Stimulated activated naive CD4-positive, alpha-beta T cell (primary cell): ENCODE results near the gene MYOM3.
A peak's percentile ranks its signal among the peaks of the same experiment; 100 is the strongest.
"Not testable (repeated sequence)": the region's sequence is repeated elsewhere in the genome, so short reads cannot be mapped to it uniquely, and the experiment has no call there.

Source experiments
- DNase-seq, 6 experiments: peaks; one replicate each; lab custom pipeline; 2025; lab: John Stamatoyannopoulos, UW

The MYOM3 gene

GRCh38 chr1:24071941-24072340 lies 40.0 kb downstream of the MYOM3 start:
- no peak for DNase-seq

DNA sequence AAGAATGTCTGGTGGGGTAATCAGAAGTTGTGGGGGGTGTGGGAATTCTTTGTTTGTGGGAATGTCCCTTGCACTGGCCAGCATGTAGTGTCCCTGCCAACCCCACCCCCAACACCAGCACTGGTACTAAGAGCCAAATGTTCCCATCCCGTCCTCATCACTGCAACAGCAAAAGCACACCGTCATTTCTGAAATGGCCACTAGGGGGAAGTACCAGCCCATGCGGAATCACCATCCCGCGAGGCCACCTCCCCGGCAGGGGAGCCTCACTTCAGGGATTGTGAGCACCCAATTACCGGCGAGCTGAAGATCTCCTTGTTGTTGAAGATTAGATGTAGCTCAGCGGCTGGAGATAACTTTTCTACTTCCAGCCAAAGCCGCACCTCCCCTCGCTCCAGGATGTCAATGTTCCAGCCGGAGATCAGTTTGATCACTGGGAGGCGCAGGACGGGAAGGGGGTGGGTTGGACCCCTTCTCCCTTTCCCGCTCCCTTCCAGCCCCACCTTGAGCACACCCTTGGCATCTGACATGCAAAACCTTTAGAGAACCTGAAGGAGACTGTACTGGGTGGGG lies 41.0 kb downstream of the MYOM3 start:
- peak; percentile 22 to 73 (median 40) for DNase-seq

DNA sequence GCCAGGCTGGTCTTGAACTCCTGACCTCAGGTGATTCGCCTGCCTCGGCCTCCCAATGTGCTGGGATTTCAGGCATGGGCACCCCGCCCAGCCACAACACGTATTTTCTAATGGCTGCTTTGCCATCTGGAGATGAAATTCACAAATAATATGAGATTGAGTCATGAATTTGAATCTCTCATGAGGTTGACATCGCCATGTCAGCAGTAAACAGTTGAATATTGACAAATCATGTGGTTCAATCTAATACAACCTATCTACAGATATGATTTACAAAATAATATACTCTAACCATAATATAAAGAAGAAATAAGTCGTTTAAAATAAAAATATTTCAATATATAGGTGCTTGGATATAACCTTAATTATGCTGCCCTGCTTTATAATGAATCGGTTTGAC lies 42.1 kb downstream of the MYOM3 start:
- no peak for DNase-seq

DNA sequence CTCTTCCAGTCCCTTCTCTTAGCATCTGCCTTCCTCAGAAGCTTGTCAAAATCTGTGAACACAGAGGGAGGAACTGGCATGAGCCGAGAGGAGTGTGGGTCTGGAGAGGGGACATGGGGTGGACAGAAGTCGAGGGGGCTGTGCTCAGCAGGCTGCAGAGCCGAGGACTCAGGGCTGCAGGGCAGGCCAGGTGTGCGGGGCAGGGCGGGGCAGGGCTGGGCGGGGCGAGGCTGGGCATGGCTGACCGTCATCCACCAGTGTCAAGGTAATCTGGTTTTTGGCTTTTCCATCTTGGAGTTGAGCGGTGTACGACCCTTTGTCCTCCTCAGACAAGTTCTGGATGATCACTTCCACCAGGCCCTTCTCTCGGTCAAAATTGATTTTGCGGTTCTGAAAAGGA lies 44.0 kb downstream of the MYOM3 start:
- no peak for DNase-seq

GRCh38 chr1:24065304-24065703 lies 46.6 kb downstream of the MYOM3 start:
- no peak for DNase-seq

DNA sequence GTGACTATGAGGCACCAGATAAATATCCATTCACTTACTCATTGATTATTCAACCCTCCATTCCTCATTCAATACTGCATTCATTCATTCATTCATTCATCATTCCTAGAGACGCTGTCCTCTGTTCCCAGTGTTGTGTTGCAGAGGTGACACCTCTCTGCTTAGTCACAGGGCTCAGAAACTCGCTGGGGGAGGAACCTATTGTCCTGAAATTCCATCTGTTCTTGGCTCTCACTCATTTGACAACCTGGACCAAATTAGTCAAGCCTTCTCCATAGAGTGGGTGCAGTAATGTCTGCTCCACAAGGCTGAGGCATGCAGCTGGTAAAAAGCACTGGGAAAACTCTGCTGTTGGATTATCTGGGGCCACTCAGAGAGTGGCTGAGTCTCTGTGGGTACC lies 49.7 kb downstream of the MYOM3 start:
- no peak for DNase-seq

GRCh38 chr1:24060482-24060881 lies 51.5 kb downstream of the MYOM3 start:
- DNase-seq: no peak

DNA sequence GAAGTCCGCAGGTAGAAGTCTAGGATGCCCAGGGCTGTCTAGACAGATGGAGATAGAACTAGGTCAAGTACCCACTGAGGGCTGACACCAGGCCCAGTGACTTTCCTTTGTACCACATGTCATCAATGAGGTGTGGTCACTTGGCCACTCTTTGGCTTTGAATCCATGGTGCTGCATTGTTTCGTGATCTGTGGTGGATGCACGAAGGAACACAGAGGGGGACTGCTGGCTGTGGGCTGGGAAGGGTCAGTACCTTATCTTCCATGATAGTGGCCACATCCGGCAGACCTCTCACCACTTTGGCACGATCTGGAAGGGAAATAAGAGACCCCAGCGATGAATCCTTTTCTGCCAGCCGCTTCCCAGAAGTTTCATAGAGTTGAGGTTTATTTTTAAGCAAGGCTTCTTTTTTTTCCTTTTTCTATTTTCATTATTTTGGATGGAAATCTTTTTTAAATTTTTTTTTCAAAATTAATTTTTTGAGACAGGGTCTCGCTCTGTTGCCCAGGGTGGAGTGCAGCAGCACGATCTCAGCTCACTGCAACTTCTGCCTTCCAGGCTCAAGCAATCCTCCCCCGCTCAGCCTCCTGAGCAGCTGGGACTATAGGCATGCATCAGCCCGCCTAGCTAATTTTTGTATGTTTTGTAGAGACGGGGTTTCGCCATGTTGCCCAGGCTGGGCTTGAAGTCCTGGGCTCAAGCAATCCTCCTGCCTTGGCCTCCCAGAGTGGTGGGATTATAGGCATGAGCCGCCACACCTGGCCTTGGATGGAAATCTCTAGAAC lies 53.1 kb downstream of the MYOM3 start:
- no peak for DNase-seq

- DNase-seq: no peak
Observed at GRCh38 chr1:24057171-24057570, 54.8 kb downstream of the MYOM3 start.

DNA sequence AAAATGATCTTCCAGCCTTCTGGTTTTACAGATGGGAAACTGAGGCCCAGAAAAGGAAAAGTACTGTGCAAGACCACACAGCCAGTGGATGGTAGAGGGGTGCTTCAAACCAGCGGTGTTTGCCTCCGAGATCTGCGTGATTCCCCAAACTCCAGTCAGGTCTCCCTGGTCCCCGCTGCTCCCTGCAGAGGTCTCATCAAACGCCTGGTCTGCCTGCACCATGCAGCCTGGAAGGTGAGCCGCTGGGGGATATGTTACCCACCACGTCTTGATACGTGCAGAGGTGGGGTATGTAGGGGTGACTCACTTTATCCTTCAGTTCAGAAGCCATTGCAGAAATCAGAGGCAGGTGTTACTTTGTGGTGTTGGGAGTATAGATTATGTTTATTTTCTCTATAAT lies 56.3 kb downstream of the MYOM3 start:
- DNase-seq: no peak

DNA sequence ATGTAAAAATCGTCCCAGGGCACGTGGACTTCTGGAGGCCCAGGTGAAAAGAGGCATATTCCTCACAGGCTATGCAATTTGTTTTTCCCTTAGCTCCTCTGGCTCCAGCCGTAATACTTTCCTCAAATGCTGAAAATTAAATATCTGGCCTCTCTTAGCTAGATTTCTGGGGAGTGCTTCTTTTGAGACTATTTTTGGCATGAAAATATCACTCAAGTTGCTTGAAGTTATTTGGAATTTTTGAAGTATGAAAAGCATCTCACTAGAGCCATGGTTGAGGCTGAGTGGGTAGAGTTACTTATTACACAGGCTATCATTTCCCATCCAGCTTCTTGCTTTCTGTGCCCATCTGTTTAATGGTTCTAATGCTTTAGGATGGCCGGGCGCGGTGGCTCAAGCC lies 59.7 kb downstream of the MYOM3 start:
- no peak for DNase-seq

DNA sequence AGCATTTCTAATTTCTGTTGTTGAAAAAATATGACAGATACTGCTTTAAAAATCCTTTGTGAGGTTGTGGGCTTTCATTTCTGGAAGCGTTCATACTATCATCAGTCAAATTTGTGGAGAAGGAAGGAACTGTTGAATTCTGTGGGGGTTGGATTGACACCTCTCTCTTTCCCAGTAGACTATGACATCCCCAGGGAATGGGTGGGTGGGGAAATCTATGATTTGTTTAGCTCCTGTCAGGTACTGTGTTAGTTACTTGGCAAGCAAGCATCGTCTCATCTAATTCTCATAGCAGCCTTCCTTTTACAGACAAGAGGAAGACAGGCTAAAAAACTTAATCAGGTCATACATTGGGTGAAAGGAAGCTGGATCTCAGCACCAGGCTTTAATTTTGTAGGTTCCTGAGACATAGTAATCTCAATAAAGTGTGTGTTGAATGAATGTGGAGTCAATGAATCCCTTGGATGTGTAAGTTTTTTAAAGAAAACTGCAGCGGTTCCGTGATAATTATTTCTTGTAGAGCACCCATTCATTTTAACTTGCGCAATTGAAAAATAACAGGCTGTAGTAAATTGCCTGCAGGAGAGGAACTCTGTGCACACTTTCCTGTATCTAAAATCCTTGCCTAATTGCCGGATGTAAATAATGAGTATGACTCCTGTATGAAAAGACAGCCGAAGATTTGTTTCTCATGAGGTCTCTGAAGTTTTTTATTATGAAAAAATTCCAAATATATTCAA lies 60.6 kb downstream of the MYOM3 start:
- DNase-seq: no peak

DNA sequence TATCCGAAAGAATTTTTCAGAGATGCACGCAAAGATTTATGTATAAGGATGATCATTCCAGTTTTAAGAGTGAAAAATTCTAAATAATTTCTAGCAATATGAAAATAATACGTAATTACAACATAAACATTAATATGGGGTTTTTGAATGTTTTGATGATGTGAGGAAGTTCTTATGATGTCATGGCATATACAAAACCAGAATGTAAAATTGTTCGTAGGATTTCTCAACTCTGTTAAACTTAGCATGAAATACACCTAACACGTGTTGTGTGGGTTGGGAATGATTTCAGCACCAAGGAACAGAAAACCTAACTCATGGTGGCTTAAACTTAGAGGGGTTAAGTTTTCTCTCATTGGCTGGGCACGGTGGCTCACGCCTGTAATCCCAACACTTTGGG lies 62.2 kb downstream of the MYOM3 start:
- DNase-seq: no peak

DNA sequence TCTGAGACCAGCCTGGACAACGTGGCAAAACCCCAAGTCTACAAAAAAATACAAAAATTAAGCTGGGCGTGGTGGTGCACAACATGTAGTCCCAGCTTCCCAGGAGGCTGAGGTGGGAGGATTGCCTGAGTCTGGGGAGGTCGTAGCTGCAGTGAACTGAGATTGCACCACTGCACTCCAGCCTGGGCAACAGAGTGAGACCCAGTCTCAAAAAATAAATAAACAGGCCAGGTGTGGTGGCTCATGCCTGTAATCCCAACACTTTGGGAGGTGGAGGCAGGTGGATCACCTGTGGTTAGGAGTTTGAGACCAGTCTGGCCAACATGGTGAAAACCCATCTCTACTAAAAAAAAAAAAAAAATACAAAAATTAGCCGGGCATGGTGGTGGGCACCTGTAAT lies 63.0 kb downstream of the MYOM3 start:
- DNase-seq: not testable (repeated sequence)

DNA sequence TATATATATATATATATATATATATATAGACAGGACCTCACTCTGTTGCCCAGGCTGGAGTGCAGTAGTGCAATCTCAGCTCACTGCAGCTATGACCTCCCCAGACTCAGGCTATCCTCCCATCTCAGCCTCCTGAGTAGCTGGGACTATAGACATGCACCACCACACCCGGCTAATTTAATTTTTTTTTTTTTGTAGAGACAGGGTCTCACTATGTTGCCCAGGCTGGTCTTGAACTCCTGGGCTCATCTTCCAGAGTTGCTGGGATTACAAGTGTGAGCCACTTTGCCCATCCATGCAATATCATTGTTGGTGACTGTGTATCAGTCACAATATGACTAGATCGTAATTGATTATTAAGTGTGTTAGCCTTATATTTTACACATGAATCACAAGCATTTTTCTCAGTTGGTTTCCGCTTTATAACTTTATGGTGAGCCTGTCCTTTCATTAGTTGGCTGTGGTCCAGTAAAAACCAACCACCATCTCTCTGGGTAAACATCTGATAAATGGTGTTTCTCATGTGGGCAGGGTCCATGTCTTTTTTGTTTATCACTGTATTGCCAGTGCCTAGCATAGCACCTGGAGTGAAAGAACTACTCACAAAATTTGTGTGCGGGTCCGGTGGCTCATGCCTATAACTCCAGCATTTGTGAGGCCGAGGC lies 63.6 kb downstream of the MYOM3 start:
- no peak for DNase-seq

- DNase-seq: no peak
Observed at GRCh38 chr1:24047110-24047477, 64.8 kb downstream of the MYOM3 start.

GRCh38 chr1:24045771-24046170 lies 66.2 kb downstream of the MYOM3 start:
- no peak for DNase-seq

DNA sequence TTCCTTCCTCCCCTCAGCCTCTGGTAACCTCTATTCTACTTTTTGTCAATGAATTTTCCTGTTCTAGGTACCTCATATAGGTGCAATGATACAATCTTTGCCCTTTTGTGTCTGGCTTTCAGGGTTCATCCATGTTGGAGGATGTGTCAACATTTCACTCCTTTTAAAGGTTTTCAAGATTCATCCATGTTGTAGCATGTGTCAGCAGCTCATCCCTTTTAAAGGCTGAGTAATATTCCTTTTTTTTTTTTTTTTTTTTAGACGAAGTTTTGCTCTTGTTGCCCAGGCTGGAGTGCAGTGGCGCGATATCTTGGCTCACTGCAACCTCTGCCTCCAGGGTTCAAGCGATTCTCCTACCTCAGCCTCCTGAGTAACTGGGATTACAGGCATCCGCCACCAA lies 67.3 kb downstream of the MYOM3 start:
- DNase-seq: not testable (repeated sequence)

DNA sequence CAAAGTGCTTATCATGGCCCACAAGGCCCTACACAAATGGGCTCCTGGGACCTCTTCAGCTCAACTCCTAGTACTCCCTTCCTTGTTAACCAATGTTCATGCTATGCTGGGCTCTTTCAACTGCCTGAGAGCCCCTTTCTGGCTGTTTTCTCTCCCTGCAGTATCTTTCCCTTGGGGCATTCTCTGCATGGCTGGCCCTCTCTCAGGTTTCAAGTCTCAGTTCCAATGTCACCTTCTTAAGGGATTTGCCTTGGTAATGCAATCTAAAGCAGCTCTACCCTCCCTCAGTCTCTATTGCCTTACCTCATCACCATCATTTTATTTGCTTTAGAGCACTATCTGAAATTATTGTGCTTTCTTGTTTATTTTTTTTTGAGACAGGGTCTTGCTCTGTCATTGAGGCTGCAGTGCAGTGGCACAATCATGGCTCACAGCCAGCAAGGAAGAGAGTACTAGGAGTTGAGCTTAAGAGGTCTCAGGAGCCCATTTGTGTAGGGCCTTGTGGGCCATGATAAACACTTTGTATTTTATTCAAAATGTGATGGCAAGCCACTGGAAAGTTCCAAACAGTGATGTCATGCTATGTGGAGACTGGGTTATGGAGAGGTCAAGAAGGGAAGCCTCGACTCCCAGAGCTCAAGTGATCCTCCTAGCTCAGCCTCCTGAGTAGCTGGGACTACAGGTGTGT lies 68.4 kb downstream of the MYOM3 start:
- DNase-seq: no peak

- DNase-seq: no peak
Observed at GRCh38 chr1:24042315-24042714, 69.6 kb downstream of the MYOM3 start.

- DNase-seq: no peak
Observed at GRCh38 chr1:24036088-24036487, 75.8 kb downstream of the MYOM3 start.

DNA sequence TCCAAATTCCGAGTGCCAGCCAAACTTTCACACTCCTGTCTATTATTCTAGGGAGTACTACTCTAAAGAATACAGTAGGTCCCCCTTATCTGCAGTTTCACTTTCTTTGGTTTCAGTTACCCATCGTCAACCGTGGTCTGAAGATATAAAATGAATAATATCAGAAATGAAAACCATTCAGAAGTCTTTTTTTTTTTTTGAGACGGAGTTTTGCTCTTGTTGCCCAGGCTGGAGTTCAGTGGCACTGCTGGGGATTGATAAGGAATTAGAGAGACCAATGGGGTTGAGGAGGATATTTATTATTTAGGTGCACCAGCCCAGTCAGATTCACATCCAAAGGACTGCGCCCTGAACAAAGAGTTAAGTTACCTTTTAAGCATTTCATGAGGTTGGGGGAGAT lies 79.0 kb downstream of the MYOM3 start:
- no peak for DNase-seq
